Endodermal cell (in vitro differentiated cells): ENCODE data around the gene RGS5. TPM values are rescaled to one million over a fixed set of nuclear protein-coding genes. Genes with fewer than 3 reads are reported as not detected.

Experiments used
- DNase-seq: peaks from one replicate; pipeline ENCODE4 v3.0.0-alpha.2; 2017
- H3K27ac ChIP-seq: 2 replicates; pipeline ENCODE4 v1.5.1; 2013; ENCODE audit warnings: mild to moderate bottlenecking, low read depth, low read length, moderate library complexity
- H3K27me3 ChIP-seq: 2 replicates; pipeline ENCODE4 v1.6.1; 2013; ENCODE audit warnings: mild to moderate bottlenecking, low read length, moderate library complexity; ENCODE audit not compliant: insufficient read depth, control insufficient read depth, poor library complexity, severe bottlenecking
- H3K36me3 ChIP-seq: 2 replicates; pipeline ENCODE4 v1.7.0; 2013; ENCODE audit warnings: mild to moderate bottlenecking, low read length, moderate library complexity; ENCODE audit not compliant: control insufficient read depth, insufficient read depth
- H3K4me1 ChIP-seq: one replicate; pipeline ENCODE4 v1.7.0; 2013; ENCODE audit warnings: low read length; ENCODE audit not compliant: control insufficient read depth, insufficient read depth
- H3K4me3 ChIP-seq: 2 replicates; pipeline ENCODE4 v1.5.1; 2013; ENCODE audit warnings: mild to moderate bottlenecking, low read length, moderate library complexity
- H3K9ac ChIP-seq: 2 replicates; pipeline ENCODE4 v1.6.1; 2013; ENCODE audit warnings: mild to moderate bottlenecking, low read length, moderate library complexity; ENCODE audit not compliant: poor library complexity, severe bottlenecking; ENCODE audit errors: extremely low read depth
- H3K9me3 ChIP-seq: 2 replicates; pipeline ENCODE4 v1.6.1; 2013; ENCODE audit warnings: mild to moderate bottlenecking, low read length, moderate library complexity; ENCODE audit not compliant: control insufficient read depth
- H3K27ac Mint-ChIP-seq: 2 replicates; pipeline ENCODE4 v1.8.0; 2020; ENCODE audit warnings: mixed read lengths
- H3K27me3 Mint-ChIP-seq: 2 replicates; pipeline ENCODE4 v1.8.0; 2021; ENCODE audit warnings: mild to moderate bottlenecking, mixed read lengths; ENCODE audit not compliant: insufficient read depth
- H3K36me3 Mint-ChIP-seq: 2 replicates; pipeline ENCODE4 v1.8.0; 2020; ENCODE audit warnings: low read depth, mixed read lengths
- H3K4me1 Mint-ChIP-seq: 2 replicates; pipeline ENCODE4 v1.8.0; 2020; ENCODE audit warnings: mixed read lengths
- H3K4me3 Mint-ChIP-seq: 2 replicates; pipeline ENCODE4 v1.8.0; 2020; ENCODE audit warnings: mild to moderate bottlenecking, moderate library complexity, mixed read lengths
- H3K9me3 Mint-ChIP-seq: 2 replicates; pipeline ENCODE4 v1.8.0; 2020; ENCODE audit warnings: mild to moderate bottlenecking, mixed read lengths
- CTCF ChIP-seq: fragments of 200-600 bp; sonication (generic); conservative IDR thresholded peaks from 2 replicates; pipeline ENCODE4 v1.5.0; 2021; ENCODE audit warnings: antibody characterized with exemption, mild to moderate bottlenecking
- WGBS, 2 experiments: methylation state at CpG; one replicate each; pipeline versions ENCODE4 v1.1.5 to v1.1.7; 2013; ENCODE audit warnings: missing lambda C conversion rate in 2 of 2, mixed read lengths in 1 of 2; ENCODE audit not compliant: insufficient coverage in 1 of 2, insufficient read length in 1 of 2; 5-methylcytosine and 5-hydroxymethylcytosine counted together
- total RNA-seq, 2 donors: library from RNA; stranded (reverse); fragmentation: NEBNext Ultra II Directional in 1 of 2; extraction: Animal tissue kit (Norgen Biotek cat#: 25700) in 1 of 2; gene quantifications; 2 replicates in 1 of 2; 3 replicates in 1 of 2; pipeline ENCODE4 v1.2.1, GENCODE V29; 2021

RGS5 gene
- total RNA-seq, 2 donors from 2014 or later = 48.4 to 88.9 TPM

DNA sequence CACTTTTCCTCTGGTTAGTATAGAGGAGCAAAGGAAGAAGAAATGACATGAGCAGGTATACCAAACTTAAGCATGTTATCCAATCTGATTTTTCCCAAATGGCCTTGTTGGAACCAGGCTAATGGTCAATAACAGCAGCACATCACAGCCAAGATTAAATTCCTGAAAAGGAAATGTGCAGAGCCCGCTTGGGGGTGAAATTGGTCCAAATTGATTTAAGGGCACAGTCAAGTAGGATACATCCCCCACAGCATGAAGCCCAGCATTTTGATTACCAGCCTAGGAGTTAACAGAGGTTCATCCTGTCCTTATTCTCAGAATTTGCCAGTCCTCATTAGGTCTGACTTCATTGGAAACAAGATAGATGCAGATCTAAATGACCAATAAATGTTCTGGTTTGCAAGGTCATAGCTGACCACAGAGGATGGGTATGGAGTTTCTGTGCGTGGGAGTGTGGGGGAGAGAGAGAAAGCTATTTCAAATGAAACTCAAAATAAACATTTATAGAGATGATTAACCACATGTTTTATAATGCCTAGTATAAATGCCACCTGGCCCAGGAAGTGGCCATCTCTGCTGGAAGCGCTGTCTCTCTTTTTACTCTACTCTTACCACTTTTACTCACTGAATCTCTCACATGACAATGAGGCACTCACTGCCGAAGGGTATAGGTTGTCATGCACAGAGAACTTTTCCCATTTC, 38.7 kb downstream of the RGS5 start:
- Histone ChIP-seq H3K27ac (no peak overlapping the region), H3K4me3 (no peak overlapping the region), H3K27me3 (no peaks in the 10 kb centered on the region), H3K4me1 (no peaks in the 10 kb centered on the region), H3K36me3 (peaks cover 77% of the 10 kb centered on the region), H3K9ac (no peak overlapping the region), H3K9me3 (peaks cover 18% of the 10 kb centered on the region)
- Mint-ChIP-seq H3K27me3 (no peaks in the 10 kb centered on the region), H3K9me3 (peaks cover 3% of the 10 kb centered on the region), H3K4me1 (peaks cover 9% of the 10 kb centered on the region), H3K36me3 (peaks cover 21% of the 10 kb centered on the region), H3K27ac (no peak overlapping the region), H3K4me3 (no peak overlapping the region)
- no peak for TF ChIP-seq CTCF
- no peak for DNase-seq
- 92 to 100% methylated on average over 2 to 3 of the region's 4 CpGs for WGBS, 2 experiments

DNA sequence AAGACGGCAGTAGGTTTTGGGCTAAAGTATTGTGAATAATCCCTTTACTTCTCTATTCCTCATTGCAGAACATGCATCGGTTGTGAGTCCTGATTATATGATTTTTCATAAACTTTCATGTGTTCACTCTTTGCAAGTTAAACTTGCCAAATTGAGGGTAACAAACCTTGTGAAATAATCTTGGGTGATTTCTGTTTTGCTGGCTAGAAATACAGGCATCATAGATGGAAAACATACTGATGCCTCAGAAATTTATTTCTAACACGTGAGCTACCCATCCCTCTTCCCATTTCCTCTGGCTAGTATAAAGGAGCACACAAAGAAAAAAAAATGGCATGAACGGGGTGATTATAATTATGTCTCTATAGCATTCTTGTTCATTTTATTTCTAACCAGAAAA, 39.6 kb downstream of the RGS5 start:
- no peak for DNase-seq
- Histone ChIP-seq H3K27ac (no peak overlapping the region), H3K36me3 (peaks cover 79% of the 10 kb centered on the region), H3K27me3 (no peaks in the 10 kb centered on the region), H3K4me1 (no peaks in the 10 kb centered on the region), H3K4me3 (no peak overlapping the region), H3K9me3 (peaks cover 24% of the 10 kb centered on the region), H3K9ac (no peak overlapping the region)
- Mint-ChIP-seq H3K27ac (no peak overlapping the region), H3K36me3 (peaks cover 30% of the 10 kb centered on the region), H3K9me3 (peaks cover 12% of the 10 kb centered on the region), H3K4me3 (no peak overlapping the region), H3K4me1 (peaks cover 8% of the 10 kb centered on the region), H3K27me3 (no peaks in the 10 kb centered on the region)
- WGBS, 2 experiments = 95 to 100% methylated on average over 1 to 4 of the region's 4 CpGs
- TF ChIP-seq CTCF = no peak

GRCh38 chr1:163162381-163162914, 40.3 kb downstream of the RGS5 start:
- peaks cover 5% of the 10 kb centered on the region for H3K4me1 Mint-ChIP-seq
- Histone ChIP-seq H3K9me3 (peaks cover 31% of the 10 kb centered on the region), H3K27ac (no peak overlapping the region), H3K36me3 (peaks cover 79% of the 10 kb centered on the region), H3K4me3 (no peak overlapping the region), H3K4me1 (no peaks in the 10 kb centered on the region), H3K27me3 (no peaks in the 10 kb centered on the region), H3K9ac (no peak overlapping the region)
- no peak overlapping the region for H3K27ac Mint-ChIP-seq
- no peak for TF ChIP-seq CTCF
- DNase-seq = no peak
- H3K36me3 Mint-ChIP-seq = peaks cover 37% of the 10 kb centered on the region
- 87 to 93% methylated on average over 3 to 5 of the region's 6 CpGs for WGBS, 2 experiments
- peaks cover 18% of the 10 kb centered on the region for H3K9me3 Mint-ChIP-seq
- H3K27me3 Mint-ChIP-seq = no peaks in the 10 kb centered on the region
- no peak overlapping the region for H3K4me3 Mint-ChIP-seq
